HUES48 (cell line): ENCODE data around the gene SEPHS2.

Source experiments
- H3K27ac ChIP-seq: one replicate; pipeline ENCODE4 v1.7.0; 2013; ENCODE audit warnings: low read depth, low read length, inconsistent platforms
- H3K27me3 ChIP-seq: 2 replicates; pipeline ENCODE4 v1.6.1; 2013; ENCODE audit warnings: mild to moderate bottlenecking, low read length; ENCODE audit not compliant: control insufficient read depth, insufficient read depth
- H3K36me3 ChIP-seq: 2 replicates; pipeline ENCODE4 v1.6.1; 2013; ENCODE audit warnings: low read length; ENCODE audit not compliant: control insufficient read depth, insufficient read depth
- H3K4me1 ChIP-seq: 2 replicates; pipeline ENCODE4 v1.6.1; 2013; ENCODE audit warnings: mild to moderate bottlenecking, low read length; ENCODE audit not compliant: control insufficient read depth, insufficient read depth
- H3K4me3 ChIP-seq: 2 replicates; pipeline ENCODE4 v1.5.1; 2013; ENCODE audit warnings: mild to moderate bottlenecking, low read depth, low read length
- H3K9ac ChIP-seq: 2 replicates; pipeline ENCODE4 v1.6.1; 2013; ENCODE audit warnings: mild to moderate bottlenecking, low read depth, low read length, moderate library complexity
- H3K9me3 ChIP-seq: 2 replicates; pipeline ENCODE4 v1.6.1; 2013; ENCODE audit warnings: low read length; ENCODE audit not compliant: control insufficient read depth, insufficient read depth

The SEPHS2 gene

DNA sequence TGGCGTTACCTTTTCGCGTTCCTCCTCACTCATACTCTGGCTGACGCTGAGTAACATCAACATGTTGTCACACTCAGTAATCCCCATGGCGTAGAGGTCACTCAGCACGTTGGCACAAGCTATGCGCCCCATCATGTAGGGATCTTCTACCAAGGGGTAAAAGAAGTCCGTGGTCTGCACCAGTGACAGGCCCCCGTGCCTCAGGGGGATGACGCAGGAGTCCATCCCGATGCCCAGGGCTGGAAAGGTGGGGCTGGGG is 596 bp downstream of the SEPHS2 start:
- Histone ChIP-seq H3K4me3 (peak overlapping the region; percentile 81), H3K4me1 (peaks cover 6% of the 10 kb centered on the region), H3K9ac (peak overlapping the region; percentile 77; the same call in 1 of the 2 replicates), H3K9me3 (no peaks in the 10 kb centered on the region), H3K27me3 (no peaks in the 10 kb centered on the region), H3K36me3 (peaks cover 6% of the 10 kb centered on the region; the same call in 1 of the 2 replicates), H3K27ac (peak overlapping the region; percentile 83)

GRCh38 chr16:30444231-30445148 is 1.2 kb downstream of the SEPHS2 start:
- H3K27ac ChIP-seq = peak overlapping the region; percentile 83
- H3K27me3 ChIP-seq = no peaks in the 10 kb centered on the region
- peaks cover 6% of the 10 kb centered on the region; the same call in 1 of the 2 replicates for H3K36me3 ChIP-seq
- H3K4me1 ChIP-seq = peaks cover 6% of the 10 kb centered on the region
- peak overlapping the region; percentile 77; the same call in 1 of the 2 replicates for H3K9ac ChIP-seq
- no peaks in the 10 kb centered on the region for H3K9me3 ChIP-seq
- peak overlapping the region; percentile 81 for H3K4me3 ChIP-seq

- H3K9ac ChIP-seq = no peak overlapping the region
- H3K27me3 ChIP-seq = no peaks in the 10 kb centered on the region
- peaks cover 6% of the 10 kb centered on the region for H3K4me1 ChIP-seq
- H3K9me3 ChIP-seq = no peaks in the 10 kb centered on the region
- H3K27ac ChIP-seq = no peak overlapping the region
- no peak overlapping the region for H3K4me3 ChIP-seq
- H3K36me3 ChIP-seq = peaks cover 6% of the 10 kb centered on the region; the same call in 1 of the 2 replicates
These were observed 2.0 kb downstream of the SEPHS2 start for GRCh38 chr16:30443631-30444030.

- no peak overlapping the region for H3K4me3 ChIP-seq
- H3K9me3 ChIP-seq = no peaks in the 10 kb centered on the region
- no peaks in the 10 kb centered on the region for H3K27me3 ChIP-seq
- H3K4me1 ChIP-seq = peaks cover 4% of the 10 kb centered on the region
- no peak overlapping the region for H3K27ac ChIP-seq
- peaks cover 6% of the 10 kb centered on the region; the same call in 1 of the 2 replicates for H3K36me3 ChIP-seq
- no peak overlapping the region for H3K9ac ChIP-seq
These were observed 5.8 kb downstream of the SEPHS2 start for GRCh38 chr16:30439720-30440348.

- Histone ChIP-seq H3K27ac (no peak overlapping the region), H3K36me3 (peaks cover under 1% of the 10 kb centered on the region; the same call in 1 of the 2 replicates), H3K9me3 (no peaks in the 10 kb centered on the region), H3K9ac (no peak overlapping the region), H3K4me1 (no peaks in the 10 kb centered on the region), H3K27me3 (no peaks in the 10 kb centered on the region), H3K4me3 (no peak overlapping the region)
These were observed 6.8 kb downstream of the SEPHS2 start for GRCh38 chr16:30438835-30439234.

DNA sequence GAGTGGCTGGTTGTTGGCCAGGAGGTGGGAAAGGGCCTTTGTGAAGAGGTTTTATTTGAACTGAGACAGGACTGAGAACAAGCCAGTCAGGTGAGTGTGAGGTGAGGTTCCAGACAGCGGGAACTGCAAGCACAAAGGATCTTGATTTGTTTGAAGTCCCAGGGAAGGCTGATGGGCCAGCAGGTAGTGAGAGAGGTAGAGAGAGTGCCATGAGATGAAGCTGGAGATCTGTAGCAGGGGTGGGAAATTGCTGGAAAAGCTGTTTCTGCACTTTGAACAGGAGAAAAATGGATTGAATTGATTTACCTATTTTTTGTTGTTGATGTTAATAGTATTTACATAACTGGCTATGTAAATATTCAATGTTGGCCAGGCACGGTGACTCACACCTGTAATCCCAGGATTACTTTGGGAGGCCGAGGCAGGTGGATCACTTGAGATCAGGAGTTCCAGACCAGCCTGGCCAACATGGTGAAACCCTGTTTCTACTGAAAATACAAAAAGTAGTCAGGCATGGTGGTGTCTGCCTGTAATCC is 8.1 kb downstream of the SEPHS2 start:
- Histone ChIP-seq H3K4me1 (no peaks in the 10 kb centered on the region), H3K4me3 (no peak overlapping the region), H3K27ac (no peak overlapping the region), H3K9me3 (no peaks in the 10 kb centered on the region), H3K36me3 (no peaks in the 10 kb centered on the region), H3K9ac (no peak overlapping the region), H3K27me3 (no peaks in the 10 kb centered on the region)

- Histone ChIP-seq H3K27me3 (no peaks in the 10 kb centered on the region), H3K9me3 (no peaks in the 10 kb centered on the region), H3K36me3 (no peaks in the 10 kb centered on the region), H3K4me3 (no peak overlapping the region), H3K9ac (no peak overlapping the region), H3K27ac (no peak overlapping the region), H3K4me1 (0 out of 2 replicates have a peak, but pooled peaks cover 3% of the 10 kb centered on the region)
These were observed 10.8 kb downstream of the SEPHS2 start for GRCh38 chr16:30434852-30435251.

DNA sequence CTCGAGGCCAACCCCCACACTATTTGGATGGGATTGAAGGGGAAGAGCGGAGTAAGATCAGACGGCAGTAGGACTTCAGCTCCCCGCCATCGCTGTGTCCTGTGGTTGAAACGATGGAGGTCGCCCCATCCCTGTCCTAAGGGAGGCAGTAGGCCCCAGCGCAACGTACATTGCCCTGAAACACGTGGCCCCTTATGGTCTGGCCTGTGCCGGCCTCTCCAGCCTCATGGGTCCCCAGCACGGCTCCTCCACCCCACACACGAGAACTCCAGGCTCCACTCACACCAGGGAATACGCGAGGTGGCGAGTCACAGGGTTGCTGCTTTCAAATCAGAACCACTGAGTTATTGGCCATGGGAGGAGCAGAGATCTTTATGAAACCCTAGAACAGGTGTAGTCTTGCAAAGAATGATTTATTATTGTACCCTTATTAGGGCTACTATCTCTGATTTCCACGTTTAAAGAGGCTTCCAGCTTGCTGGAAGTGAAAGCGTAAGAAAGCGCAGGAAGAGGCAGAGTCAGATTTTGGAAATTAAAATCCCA is 15.2 kb downstream of the SEPHS2 start:
- Histone ChIP-seq H3K4me3 (peak overlapping the region; percentile 33; the same call in 1 of the 2 replicates), H3K9me3 (no peaks in the 10 kb centered on the region), H3K36me3 (peaks cover 17% of the 10 kb centered on the region), H3K27me3 (no peaks in the 10 kb centered on the region), H3K9ac (peak overlapping the region; percentile 25), H3K27ac (no peak overlapping the region), H3K4me1 (peaks cover 5% of the 10 kb centered on the region; the same call in 1 of the 2 replicates)

DNA sequence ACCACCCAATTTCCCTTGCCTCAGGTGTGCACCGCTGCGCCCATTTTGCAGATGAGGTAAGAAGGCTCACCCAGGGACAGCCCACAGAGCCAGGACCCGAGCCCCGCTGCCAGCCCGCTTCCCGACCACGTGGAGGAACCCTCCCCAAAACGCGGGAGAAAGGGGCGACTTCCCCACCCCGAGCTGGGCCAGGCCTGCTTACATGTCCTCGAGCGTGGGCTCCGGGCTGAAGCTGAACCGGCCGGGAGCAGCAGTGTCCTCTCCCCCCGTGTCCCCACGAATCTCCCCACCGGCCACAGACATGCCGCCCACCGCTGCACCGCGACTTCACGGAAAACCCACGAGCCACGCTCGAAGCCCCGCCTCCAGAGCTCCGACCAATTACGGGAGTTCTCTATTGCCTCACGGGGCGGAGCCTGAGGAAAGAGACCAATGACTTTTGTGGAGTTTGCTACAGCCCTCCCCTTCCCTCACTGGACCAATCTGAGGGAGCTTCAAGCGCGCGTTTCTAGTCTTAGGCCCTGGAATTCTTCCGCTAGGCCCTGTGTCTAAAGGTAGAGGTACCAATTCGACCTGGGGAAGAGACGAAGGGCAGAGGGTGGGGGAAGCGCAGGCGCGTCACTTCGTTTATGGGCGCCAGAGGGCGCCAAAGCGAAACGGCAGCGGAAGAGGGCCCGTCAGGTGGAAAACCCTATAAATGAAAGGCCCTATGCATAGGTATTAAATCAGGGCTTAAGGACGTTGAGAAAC is 15.8 kb downstream of the SEPHS2 start, which contains the start of gene DCTPP1:
TSS of gene DCTPP1 (minus strand) at position 353 of the 750 bp plus-strand sequence. CDS start at position 303, 50 bp downstream.
- Histone ChIP-seq H3K27ac (peak within 1 kb of the TSS; percentile 16), H3K9ac (peak within 1 kb of the TSS; percentile 39), H3K4me1 (peaks cover 5% of the 10 kb centered on the region; the same call in 1 of the 2 replicates)

GRCh38 chr16:30429418-30429677 is 16.3 kb downstream of the SEPHS2 start:
- H3K27ac ChIP-seq = peak overlapping the region; percentile 16
- peak overlapping the region; percentile 39 for H3K9ac ChIP-seq
- peaks cover 5% of the 10 kb centered on the region; the same call in 1 of the 2 replicates for H3K4me1 ChIP-seq

More for the DNA sequence above, 15.8 kb downstream of the SEPHS2 start, which contains the start of gene DCTPP1:
- Histone ChIP-seq H3K27me3 (no peaks in the 10 kb centered on the region), H3K36me3 (peaks cover 18% of the 10 kb centered on the region), H3K4me3 (peak within 1 kb of the TSS; percentile 77), H3K9me3 (no peaks in the 10 kb centered on the region)

More at GRCh38 chr16:30429418-30429677, 16.3 kb downstream of the SEPHS2 start:
- no peaks in the 10 kb centered on the region for H3K27me3 ChIP-seq
- H3K36me3 ChIP-seq = peaks cover 23% of the 10 kb centered on the region
- H3K4me3 ChIP-seq = peak overlapping the region; percentile 77
- no peaks in the 10 kb centered on the region for H3K9me3 ChIP-seq
